Endometrium (tissue), 2 donors: ENCODE measurements around the gene SLC9A2.

Experiments used
- FAIRE-seq: peaks from 2 replicates; lab custom pipeline; 2012; peaks lifted over from hg19 to GRCh38; lab: Jason Lieb, UNC
- donor health status: control.
- donor health status: control.

SLC9A2 gene

GRCh38 chr2:102618452-102619413, 620 bp upstream of the SLC9A2 start:
- no peak for FAIRE-seq

DNA sequence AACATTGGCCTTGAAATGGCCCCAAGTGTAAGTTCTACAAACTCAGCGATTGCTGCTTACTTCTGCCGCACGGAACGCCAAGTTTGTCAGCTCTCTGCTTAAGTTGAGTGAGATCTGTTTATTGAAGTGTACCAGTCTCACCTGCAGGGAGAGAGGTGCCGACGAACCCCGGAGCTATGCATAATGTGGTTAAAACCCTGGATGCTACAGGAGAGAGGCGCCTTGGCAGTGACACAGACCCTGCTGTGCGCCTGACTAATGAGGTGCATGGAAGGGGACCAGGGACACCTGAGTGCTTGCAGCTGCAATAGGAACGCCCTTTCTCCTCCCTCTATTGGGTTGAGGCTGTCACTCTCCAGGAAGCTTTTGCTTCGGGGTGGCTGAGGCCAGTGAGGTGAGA, 979 bp downstream of the SLC9A2 start:
- no peak for FAIRE-seq

- FAIRE-seq: no peak
Observed at GRCh38 chr2:102621630-102622029, 2.3 kb downstream of the SLC9A2 start.

DNA sequence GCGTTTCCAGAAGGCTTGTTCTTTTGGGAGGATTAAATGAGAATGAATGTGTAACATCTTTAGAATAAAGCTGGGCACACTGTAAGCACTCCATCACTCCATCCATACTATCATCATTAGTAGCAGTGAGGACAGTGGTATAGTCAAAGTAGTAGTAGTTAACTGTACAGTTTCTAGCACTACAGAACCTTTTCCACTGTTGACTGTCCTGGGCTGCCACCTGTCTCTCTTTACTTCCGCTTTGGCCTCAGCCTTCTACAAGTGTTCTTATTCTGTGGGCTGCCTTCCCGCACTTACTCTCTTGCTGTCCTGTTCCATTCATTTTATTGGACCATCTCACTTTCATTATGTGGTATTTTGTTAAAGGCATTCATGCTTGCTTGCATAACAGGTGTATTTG, 3.3 kb downstream of the SLC9A2 start:
- FAIRE-seq: no peak

DNA sequence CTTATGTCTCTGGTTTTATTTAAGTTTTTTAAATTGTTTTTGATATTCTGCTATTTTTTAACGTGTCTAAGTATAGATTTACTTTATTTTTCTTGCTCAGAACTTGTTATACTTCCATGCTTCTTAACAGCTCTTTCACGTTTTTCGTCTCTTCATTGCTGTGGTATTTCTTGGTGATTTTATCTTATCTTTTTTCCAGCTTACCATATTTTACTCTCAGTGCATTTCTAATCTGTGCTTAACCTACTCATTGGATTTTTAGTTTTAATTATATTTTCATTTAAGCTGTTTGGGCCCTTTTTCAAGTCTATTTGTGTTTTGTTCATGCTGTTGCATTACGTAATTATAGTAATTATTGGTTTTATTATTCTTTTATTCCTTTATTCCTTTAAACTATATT, 11.1 kb downstream of the SLC9A2 start:
- no peak for FAIRE-seq

- no peak for FAIRE-seq
Observed at GRCh38 chr2:102632380-102633175, 13.2 kb downstream of the SLC9A2 start.

DNA sequence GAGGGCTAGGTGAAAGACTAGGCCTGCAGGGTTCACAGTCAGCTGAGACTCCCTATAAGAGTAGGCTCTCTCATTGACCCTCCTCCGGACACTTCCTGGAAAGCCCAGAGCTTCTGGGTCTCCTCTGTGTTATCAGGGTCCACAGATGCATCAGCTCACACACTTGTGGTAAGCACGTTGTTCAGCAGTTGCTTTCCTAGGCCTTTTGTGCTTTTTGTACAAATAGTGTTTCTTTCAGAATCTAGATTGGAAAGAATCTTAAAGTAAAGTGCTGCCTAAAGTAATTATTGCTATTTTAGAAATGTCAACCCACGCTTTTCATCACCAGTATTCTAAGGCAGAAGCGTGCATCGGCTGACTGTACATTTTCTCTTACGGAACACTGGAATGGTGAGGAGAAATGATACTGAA, 15.5 kb downstream of the SLC9A2 start:
- FAIRE-seq: no peak

DNA sequence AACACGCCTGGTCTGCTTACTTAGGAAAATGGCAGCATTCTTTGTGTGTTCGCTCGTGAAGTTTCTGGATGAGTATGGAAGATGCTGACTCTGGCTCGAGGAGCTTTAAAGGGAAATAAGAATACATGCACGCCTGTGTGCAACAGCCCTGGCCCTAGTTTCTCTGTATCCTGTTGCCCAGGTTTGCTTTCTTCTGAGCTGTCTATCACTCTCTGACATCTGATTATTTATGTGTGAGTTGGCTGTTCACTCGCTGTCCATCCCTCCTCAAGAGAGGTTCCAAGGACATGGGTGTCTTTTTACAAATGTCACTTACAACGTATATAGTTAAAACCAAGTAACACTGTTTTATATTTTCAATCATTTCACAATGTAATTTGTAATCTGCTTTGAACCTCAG, 16.0 kb downstream of the SLC9A2 start:
- no peak for FAIRE-seq

GRCh38 chr2:102636283-102636907, 17.0 kb downstream of the SLC9A2 start:
- FAIRE-seq: no peak

- no peak for FAIRE-seq
Observed at GRCh38 chr2:102637358-102637757, 18.0 kb downstream of the SLC9A2 start.

DNA sequence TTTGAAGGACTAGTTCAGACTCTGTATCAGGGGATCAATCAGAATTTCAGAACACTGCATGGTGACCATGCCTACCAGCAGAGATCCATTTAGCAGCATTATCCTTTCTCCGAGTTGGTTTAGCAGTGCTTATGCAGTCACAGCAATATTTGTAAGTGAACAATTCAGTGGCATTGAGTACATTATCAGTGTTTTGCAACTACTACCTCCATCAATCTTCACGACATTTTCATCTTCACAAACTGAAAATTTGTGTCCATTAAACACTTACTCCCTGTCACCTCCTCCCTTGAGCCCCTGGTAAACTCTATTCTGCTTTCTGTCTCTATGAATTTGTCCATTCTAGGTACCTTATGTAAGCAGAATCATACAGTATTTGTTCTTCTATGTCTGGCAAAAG, 20.1 kb downstream of the SLC9A2 start:
- no peak for FAIRE-seq

DNA sequence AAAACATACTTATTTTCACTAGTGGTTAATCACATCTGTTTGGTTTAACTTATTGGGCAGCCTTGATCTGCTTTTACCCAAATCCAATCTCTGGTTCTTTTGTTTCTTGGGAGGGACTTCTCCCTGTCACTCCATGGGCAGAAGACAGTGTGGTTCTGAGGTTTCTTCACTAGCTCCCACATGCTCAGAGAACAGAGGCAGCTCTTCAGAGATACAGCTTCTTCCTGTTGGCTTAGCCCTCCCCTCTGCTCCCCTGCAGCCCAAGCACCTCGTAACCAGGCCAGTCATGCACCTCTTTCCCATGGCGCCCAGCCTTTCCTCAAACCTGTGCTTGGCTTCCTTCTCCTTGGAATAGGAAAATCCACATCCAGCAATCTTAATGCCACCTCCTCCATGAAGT, 32.8 kb downstream of the SLC9A2 start:
- no peak for FAIRE-seq

- no peak for FAIRE-seq
Observed at GRCh38 chr2:102657770-102658169, 38.4 kb downstream of the SLC9A2 start.

DNA sequence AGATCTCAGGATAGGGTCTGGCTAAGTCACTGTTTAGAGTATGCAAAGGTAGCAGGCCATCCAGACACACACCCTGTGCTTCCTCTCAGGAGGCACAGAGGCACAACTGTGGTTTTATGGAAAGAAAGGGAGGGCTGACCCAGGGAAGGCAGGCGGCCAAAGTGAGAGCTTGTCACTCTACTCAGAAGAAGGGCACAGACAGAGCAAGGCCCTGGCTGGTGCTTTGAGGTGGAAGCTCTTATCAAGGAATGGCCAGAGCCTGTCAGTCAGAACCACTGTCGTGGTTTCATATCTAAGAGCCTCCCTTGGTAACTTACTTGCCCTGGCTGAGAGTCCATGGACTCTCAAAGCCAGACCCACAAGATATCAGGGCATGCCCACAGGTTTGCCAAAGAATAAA, 40.7 kb downstream of the SLC9A2 start:
- no peak for FAIRE-seq

DNA sequence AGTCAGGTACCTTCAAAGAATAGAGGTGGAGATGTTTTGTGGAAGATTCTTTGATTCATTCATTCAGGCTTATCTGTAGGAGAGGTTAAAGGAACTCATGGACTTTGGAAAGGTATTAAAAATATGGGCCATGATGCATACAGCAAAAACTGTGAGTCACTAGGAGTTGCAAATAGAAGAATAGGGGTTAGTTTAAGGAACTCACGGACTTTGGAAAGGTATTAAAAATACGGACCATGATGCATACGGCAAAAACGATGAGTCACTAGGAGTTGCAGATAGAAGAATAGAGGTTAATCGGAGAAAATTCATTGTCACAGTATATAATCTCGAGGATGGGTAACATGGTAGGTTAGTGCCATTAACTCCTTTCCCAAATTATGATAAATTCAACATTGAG, 41.2 kb downstream of the SLC9A2 start:
- no peak for FAIRE-seq

GRCh38 chr2:102661846-102662245, 42.5 kb downstream of the SLC9A2 start:
- FAIRE-seq: no peak

DNA sequence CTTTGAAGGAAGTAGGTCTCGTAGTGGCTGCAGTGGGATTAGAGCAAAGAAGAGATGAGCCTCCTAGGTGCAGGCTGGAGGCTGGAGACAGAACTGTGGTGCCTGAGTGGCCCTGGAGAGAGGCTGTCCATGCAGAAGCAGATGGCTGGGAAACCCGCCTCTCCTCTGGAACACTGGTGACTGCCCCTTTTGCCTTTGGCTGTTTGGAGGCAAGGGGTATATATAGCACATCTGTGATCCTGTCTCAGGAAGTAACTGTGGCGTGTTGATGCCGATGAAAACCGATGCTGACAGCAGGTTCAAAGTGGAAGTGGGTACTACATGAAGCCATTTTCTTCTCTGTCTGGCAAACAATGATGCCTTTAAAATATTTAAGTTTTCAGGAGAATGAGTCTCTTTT, 43.5 kb downstream of the SLC9A2 start:
- FAIRE-seq: no peak

GRCh38 chr2:102663381-102663780, 44.0 kb downstream of the SLC9A2 start:
- no peak for FAIRE-seq

GRCh38 chr2:102664471-102664909, 45.1 kb downstream of the SLC9A2 start:
- no peak for FAIRE-seq

DNA sequence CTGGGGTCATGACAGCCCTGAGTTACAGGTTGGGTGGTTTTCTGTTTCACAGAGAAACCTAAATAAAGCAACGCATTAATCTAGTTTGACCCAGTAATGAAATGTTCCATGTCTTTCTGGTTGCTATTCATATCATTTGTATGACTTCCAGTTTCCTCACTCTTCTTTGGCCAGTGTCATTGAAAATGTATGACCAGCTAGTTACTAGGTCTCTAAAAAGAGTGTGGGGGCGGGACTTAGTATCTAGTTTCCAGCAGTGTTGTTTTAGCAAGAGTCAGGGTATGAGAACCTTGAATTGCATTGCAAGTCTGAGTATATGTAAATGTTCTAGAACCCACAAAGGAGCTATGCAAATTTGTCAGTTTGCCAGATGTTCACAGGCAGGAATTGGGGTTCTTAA, 47.7 kb downstream of the SLC9A2 start:
- no peak for FAIRE-seq

DNA sequence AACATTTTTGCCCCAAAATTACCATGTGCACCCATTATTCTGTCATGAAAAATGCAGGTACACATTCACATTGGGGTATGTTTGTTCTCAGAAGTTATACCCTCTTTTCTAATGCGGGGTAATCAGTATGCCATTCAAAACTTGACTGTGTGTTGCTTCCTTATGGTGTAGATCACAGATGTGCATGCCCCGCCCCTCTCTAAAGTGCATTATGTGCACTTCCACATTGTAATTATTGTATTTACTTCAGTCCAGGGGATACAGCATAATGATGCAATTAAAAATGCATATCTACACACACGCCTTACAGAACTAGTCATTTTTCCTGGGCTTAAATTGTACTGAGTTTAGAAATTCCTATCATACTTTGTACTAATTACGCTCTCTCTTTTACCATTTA, 48.8 kb downstream of the SLC9A2 start:
- no peak for FAIRE-seq

GRCh38 chr2:102669401-102669800, 50.0 kb downstream of the SLC9A2 start:
- FAIRE-seq: no peak
